VCaP (cell line): ENCODE results near the gene MYL7.

ENCODE experiments used
- H3K27ac ChIP-seq: fragments of 450-650 bp; 2 replicates; pipeline ENCODE4 v1.5.1; 2017
- CTCF ChIP-seq: fragments of 450-650 bp; conservative IDR thresholded peaks from 2 replicates; pipeline ENCODE4 v1.5.1; 2017; ENCODE audit warnings: mild to moderate bottlenecking, moderate library complexity

Gene MYL7

GRCh38 chr7:44101966-44102845, 38.9 kb downstream of the MYL7 start:
- TF ChIP-seq CTCF: no peak
- no peak overlapping the region for H3K27ac ChIP-seq

DNA sequence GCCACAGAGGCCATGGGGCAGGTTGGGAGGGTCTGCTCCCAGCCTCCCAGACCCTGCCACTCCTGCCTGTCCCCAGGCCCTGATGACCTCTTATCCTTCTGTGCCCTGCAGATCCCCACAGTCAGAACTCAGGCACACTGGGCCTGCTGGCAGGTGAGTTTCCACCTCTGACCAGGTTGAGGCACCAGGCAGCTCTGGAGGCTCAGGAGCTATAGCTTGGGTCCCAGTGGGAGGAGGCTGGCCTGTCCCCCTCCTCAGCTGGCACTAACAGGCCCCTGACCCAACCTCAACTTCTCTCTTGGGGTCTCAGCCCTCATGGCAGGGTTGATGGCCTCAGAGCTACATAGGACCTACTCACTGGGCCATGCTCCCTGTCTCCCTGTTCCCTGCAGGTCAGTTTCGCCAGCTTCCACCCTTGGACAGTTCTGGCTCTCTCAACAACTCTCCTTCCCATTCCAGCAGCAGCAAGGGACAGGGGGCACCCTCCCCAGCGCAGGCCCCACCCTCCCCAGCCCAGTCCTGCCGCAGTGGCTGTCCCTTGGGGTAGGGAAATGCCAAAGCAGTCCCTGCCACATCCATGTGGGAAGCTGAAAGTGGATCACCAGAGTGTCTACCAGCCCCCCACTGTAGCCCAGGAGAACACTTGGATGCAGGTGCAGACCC, 39.7 kb downstream of the MYL7 start:
- no peak for TF ChIP-seq CTCF
- no peak overlapping the region for H3K27ac ChIP-seq

- H3K27ac ChIP-seq: no peak overlapping the region
- TF ChIP-seq CTCF: no peak
Observed at GRCh38 chr7:44100458-44101302, 40.5 kb downstream of the MYL7 start.

DNA sequence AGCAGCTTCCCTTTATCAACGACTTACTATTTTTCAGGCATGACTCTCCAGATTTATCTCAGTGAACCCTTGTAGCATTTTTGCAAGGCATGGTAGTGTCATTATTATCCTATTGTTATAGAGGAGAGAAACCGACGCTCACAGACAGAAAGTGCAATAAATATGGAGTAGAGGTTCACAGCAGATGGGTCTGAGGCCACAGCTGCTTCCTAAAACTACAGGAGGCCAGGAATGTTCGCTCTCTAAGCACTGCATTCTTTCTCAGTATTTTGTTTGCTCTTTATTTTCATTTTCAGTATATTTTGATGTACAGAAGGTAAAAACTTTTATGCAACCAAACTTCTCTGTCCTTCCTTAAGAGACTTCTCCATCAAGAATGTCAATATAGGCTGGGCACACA, 41.5 kb downstream of the MYL7 start:
- TF ChIP-seq CTCF: no peak
- no peak overlapping the region for H3K27ac ChIP-seq

- TF ChIP-seq CTCF: no peak
- H3K27ac ChIP-seq: no peak overlapping the region
Observed at GRCh38 chr7:44098092-44099068, 42.8 kb downstream of the MYL7 start.

- H3K27ac ChIP-seq: no peak overlapping the region
- no peak for TF ChIP-seq CTCF
Observed at GRCh38 chr7:44097064-44097932, 43.8 kb downstream of the MYL7 start.
